ENCODE results near the gene DIPK1A.

- TF ChIP-seq EP300 (IDR thresholded peaks at IDR 0.05; ENCODE audit: borderline replicate concordance) (no peak), CEBPB (IDR thresholded peaks at IDR 0.05) (no peak), CREB1 (IDR thresholded peaks at IDR 0.05; ENCODE audit: low read depth) (no peak)
These were observed 79.9 kb downstream of the DIPK1A start for GRCh38 chr1:92881391-92881790.
